Measurements from ENCODE around the gene SLC8A1. TPM values are rescaled to one million over a fixed set of nuclear protein-coding genes. Genes with fewer than 3 reads are reported as not detected.

The SLC8A1 gene
- total and polyA plus RNA-seq, 2 donors (not counting 1 experiment from before 2014, with no cell fraction given): 0.07 to 0.20 TPM

- DNase-seq: no peak
- Histone ChIP-seq H3K9me3 (ENCODE audit: control extremely low read depth in 1 of 3, control insufficient read depth in 2 of 3, insufficient read depth in 1 of 3, low read length in 2 of 3) (no peaks in the 10 kb centered on the region), H3K27me3 (replicated peaks in 1 of 4; ENCODE audit: control extremely low read depth in 1 of 4, control insufficient read depth in 3 of 4, insufficient read depth in 4 of 4, low read length in 3 of 4) (no peaks in the 10 kb centered on the region), H4K20me1 (ENCODE audit: control insufficient read depth, insufficient read depth, low read length, poor library complexity, severe bottlenecking) (no peaks in the 10 kb centered on the region), H3K79me2 (ENCODE audit: control insufficient read depth, insufficient read depth, low read length) (no peaks in the 10 kb centered on the region), H3K9ac (ENCODE audit: low read length) (no peak overlapping the region), H3K4me1 (ENCODE audit: control insufficient read depth in 2 of 2, insufficient read depth in 2 of 2, low read length in 2 of 2) (no peaks in the 10 kb centered on the region), H3K4me2 (replicated peaks; ENCODE audit: low read depth, low read length, poor library complexity, severe bottlenecking) (no peak overlapping the region), H3K36me3 (replicated peaks in 1 of 2; ENCODE audit: control extremely low read depth in 1 of 2, control insufficient read depth in 1 of 2, extremely low read depth in 1 of 2, insufficient read depth in 2 of 2, low read length in 1 of 2) (no peaks in the 10 kb centered on the region), H3K27ac (ENCODE audit: low read length in 2 of 2) (no peak overlapping the region), H2AFZ (ENCODE audit: insufficient read depth, low read depth, low read length, poor library complexity, severe bottlenecking) (no peak overlapping the region), H3K4me3 (ENCODE audit: control extremely low read depth in 1 of 5, extremely low read depth in 1 of 5, insufficient read depth in 1 of 5, low read depth in 2 of 5, low read length in 4 of 5) (no peak overlapping the region)
- Mint-ChIP-seq H3K27ac (no peak overlapping the region), H3K9me3 (ENCODE audit: insufficient read depth) (no peaks in the 10 kb centered on the region), H3K4me3 (no peak overlapping the region), H3K27me3 (no peaks in the 10 kb centered on the region), H3K4me1 (peaks cover 9% of the 10 kb centered on the region)
- no peak for TF ChIP-seq EZH2 (IDR thresholded peaks at IDR 0.05; ENCODE audit: borderline replicate concordance, insufficient read depth, low read depth, low read length, poor library complexity, severe bottlenecking)
- no peak for TF ChIP-seq CTCF (IDR thresholded peaks at IDR 0.05)
- ATAC-seq (ENCODE audit: low read depth): no peak
- intact Hi-C loops (cut with micrococcal nuclease): no loop called here
- CTCF ChIA-PET: no interaction called here
- POLR2A ChIA-PET: no interaction called here
Measured at GRCh38 chr2:40439473-40439872, 12.4 kb downstream of the SLC8A1 start.

- no peak for ATAC-seq (ENCODE audit: low read depth)
- WGBS (ENCODE audit: insufficient coverage): 38% methylated on average over 1 of the region's 1 CpG
Measured at GRCh38 chr2:40436093-40436475, 15.8 kb downstream of the SLC8A1 start.

More at GRCh38 chr2:40436093-40436475, 15.8 kb downstream of the SLC8A1 start:
- H2AFZ ChIP-seq (ENCODE audit: insufficient read depth, low read depth, low read length, poor library complexity, severe bottlenecking): no peak overlapping the region
- H3K4me3 ChIP-seq (ENCODE audit: control extremely low read depth in 1 of 5, extremely low read depth in 1 of 5, insufficient read depth in 1 of 5, low read depth in 2 of 5, low read length in 4 of 5): no peak overlapping the region
- no peak for DNase-seq
- no peaks in the 10 kb centered on the region for H4K20me1 ChIP-seq (ENCODE audit: control insufficient read depth, insufficient read depth, low read length, poor library complexity, severe bottlenecking)
- no peak overlapping the region for H3K27ac ChIP-seq (ENCODE audit: low read length in 2 of 2)
- H3K79me2 ChIP-seq (ENCODE audit: control insufficient read depth, insufficient read depth, low read length): no peaks in the 10 kb centered on the region
- ChIA-PET POLR2A (no interaction called here), CTCF (no interaction called here)
- H3K9me3 ChIP-seq (ENCODE audit: control extremely low read depth in 1 of 3, control insufficient read depth in 2 of 3, insufficient read depth in 1 of 3, low read length in 2 of 3): no peaks in the 10 kb centered on the region
- no peaks in the 10 kb centered on the region for H3K9me3 Mint-ChIP-seq (ENCODE audit: insufficient read depth)
- no peaks in the 10 kb centered on the region for H3K4me1 ChIP-seq (ENCODE audit: control insufficient read depth in 2 of 2, insufficient read depth in 2 of 2, low read length in 2 of 2)
- no peaks in the 10 kb centered on the region for H3K27me3 ChIP-seq (replicated peaks in 1 of 4; ENCODE audit: control extremely low read depth in 1 of 4, control insufficient read depth in 3 of 4, insufficient read depth in 4 of 4, low read length in 3 of 4)
- no peak overlapping the region for H3K9ac ChIP-seq (ENCODE audit: low read length)
- no peaks in the 10 kb centered on the region for H3K27me3 Mint-ChIP-seq
- no peak overlapping the region for H3K4me2 ChIP-seq (replicated peaks; ENCODE audit: low read depth, low read length, poor library complexity, severe bottlenecking)
- H3K27ac Mint-ChIP-seq: no peak overlapping the region
- H3K4me3 Mint-ChIP-seq: no peak overlapping the region
- H3K4me1 Mint-ChIP-seq: peaks cover 8% of the 10 kb centered on the region
- intact Hi-C loops (cut with micrococcal nuclease): no loop called here
- H3K36me3 ChIP-seq (replicated peaks in 1 of 2; ENCODE audit: control extremely low read depth in 1 of 2, control insufficient read depth in 1 of 2, extremely low read depth in 1 of 2, insufficient read depth in 2 of 2, low read length in 1 of 2): no peaks in the 10 kb centered on the region
- TF ChIP-seq EZH2 (IDR thresholded peaks at IDR 0.05; ENCODE audit: borderline replicate concordance, insufficient read depth, low read depth, low read length, poor library complexity, severe bottlenecking) (no peak), CTCF (IDR thresholded peaks at IDR 0.05) (no peak)

Data from B cell (primary cell).